T-cell (primary cell): ENCODE results near the gene ECHS1. TPM values are rescaled to one million over a fixed set of nuclear protein-coding genes. Genes with fewer than 3 reads are reported as not detected.

Source experiments
- ATAC-seq, 4 experiments: fragments of 200-7000 bp in 3 of 4; fragments of 150-1000 bp in 1 of 4; cut with Tn5 transposase; replicated peaks in 1 of 4; 1 replicate in 3 of 4; 2 replicates in 1 of 4; pipeline ENCODE4 v1.10.0; 2021; ENCODE audit warnings: moderate library complexity in 3 of 4, mild to moderate bottlenecking in 2 of 4, moderate number of reproducible peaks in 1 of 4
- CTCF ChIA-PET, 2 donors: fragments of 300-600 bp; sonication (Branson Sonifier 250); formaldehyde crosslinking; loops; one replicate each; lab custom pipeline; 2022; ENCODE audit warnings: antibody characterized with exemption in 2 of 2; lab: Charles Lee
- POLR2A ChIA-PET, 2 donors: fragments of 300-600 bp; sonication (Branson Sonifier 250); formaldehyde crosslinking; loops; one replicate each; lab custom pipeline; 2022; ENCODE audit warnings: antibody characterized with exemption in 2 of 2; lab: Charles Lee
- DNase-seq, 35 experiments: peaks; one replicate each; pipeline versions ENCODE4 v3.0.0 to v3.0.0-alpha.2; 2013 to 2023
- H3K27ac ChIP-seq: one replicate; pipeline ENCODE4 v1.5.1; 2013; ENCODE audit warnings: low read length
- H3K27me3 ChIP-seq, 2 experiments: replicated peaks in 1 of 2; 1 replicate in 1 of 2; 2 replicates in 1 of 2; pipeline versions ENCODE4 v1.6.1 to v1.7.0; 2013; ENCODE audit warnings: low read length in 1 of 2, mixed read lengths in 1 of 2; ENCODE audit not compliant: control insufficient read depth in 2 of 2, insufficient read depth in 2 of 2; ENCODE audit errors: extremely low read depth in 1 of 2
- H3K36me3 ChIP-seq, 2 donors: 1 replicate in 1 of 2; 2 replicates in 1 of 2; pipeline versions ENCODE4 v1.6.1 to v1.7.0; 2013; ENCODE audit warnings: low read length in 1 of 2; ENCODE audit not compliant: control insufficient read depth in 2 of 2, insufficient read depth in 1 of 2; ENCODE audit errors: extremely low read depth in 1 of 2
- H3K4me1 ChIP-seq, 2 experiments: 1 replicate in 1 of 2; 2 replicates in 1 of 2; pipeline versions ENCODE4 v1.6.1 to v1.7.0; 2013; ENCODE audit warnings: low read length in 2 of 2, mixed read lengths in 1 of 2; ENCODE audit not compliant: insufficient read depth in 2 of 2, control insufficient read depth in 1 of 2; ENCODE audit errors: extremely low read depth in 1 of 2
- H3K4me3 ChIP-seq, 2 donors: 1 replicate in 1 of 2; 2 replicates in 1 of 2; pipeline versions ENCODE4 v1.5.1 to v1.7.0; 2013; ENCODE audit warnings: mild to moderate bottlenecking in 2 of 2, low read length in 1 of 2, moderate library complexity in 1 of 2; ENCODE audit not compliant: control insufficient read depth in 1 of 2; ENCODE audit errors: extremely low read depth in 1 of 2
- H3K9me3 ChIP-seq: 2 replicates; pipeline ENCODE4 v1.7.0; 2013
- H3K27ac Mint-ChIP-seq, 2 donors: one replicate each; pipeline ENCODE4 v1.8.0; 2020 to 2021; ENCODE audit warnings: mild to moderate bottlenecking in 2 of 2, mixed read lengths in 2 of 2
- H3K27me3 Mint-ChIP-seq, 2 donors: one replicate each; pipeline ENCODE4 v1.8.0; 2021 to 2022; ENCODE audit warnings: mixed read lengths in 2 of 2
- H3K36me3 Mint-ChIP-seq: one replicate; pipeline ENCODE4 v1.8.0; 2021; ENCODE audit warnings: mixed read lengths
- H3K4me1 Mint-ChIP-seq, 3 donors: one replicate each; pipeline ENCODE4 v1.8.0; 2020 to 2022; ENCODE audit warnings: mixed read lengths in 3 of 3, mild to moderate bottlenecking in 1 of 3
- H3K4me3 Mint-ChIP-seq, 3 donors: one replicate each; pipeline ENCODE4 v1.8.0; 2020 to 2022; ENCODE audit warnings: mild to moderate bottlenecking in 3 of 3, mixed read lengths in 3 of 3, moderate library complexity in 3 of 3
- H3K9me3 Mint-ChIP-seq, 3 donors: one replicate each; pipeline ENCODE4 v1.8.0; 2020 to 2022; ENCODE audit warnings: mixed read lengths in 3 of 3
- WGBS: methylation state at CpG from one replicate; pipeline ENCODE4 v1.1.5; 2013; ENCODE audit warnings: missing lambda C conversion rate; ENCODE audit not compliant: insufficient coverage; 5-methylcytosine and 5-hydroxymethylcytosine counted together
- total RNA-seq, 35 experiments: library from RNA in 6 of 35; stranded (reverse) in 6 of 35; fragments of 120-200 nt in 1 of 35; gene quantifications; one replicate each; pipeline versions ENCODE4 v1.2.1 to v1.2.4 and lab custom pipeline; 2013 to 2026

Gene ECHS1
- total RNA-seq, 5 donors from 2014 or later (not counting 1 experiment from before 2014, with no cell fraction given), result 17.6 to 31.7 (median 27.2) TPM

DNA sequence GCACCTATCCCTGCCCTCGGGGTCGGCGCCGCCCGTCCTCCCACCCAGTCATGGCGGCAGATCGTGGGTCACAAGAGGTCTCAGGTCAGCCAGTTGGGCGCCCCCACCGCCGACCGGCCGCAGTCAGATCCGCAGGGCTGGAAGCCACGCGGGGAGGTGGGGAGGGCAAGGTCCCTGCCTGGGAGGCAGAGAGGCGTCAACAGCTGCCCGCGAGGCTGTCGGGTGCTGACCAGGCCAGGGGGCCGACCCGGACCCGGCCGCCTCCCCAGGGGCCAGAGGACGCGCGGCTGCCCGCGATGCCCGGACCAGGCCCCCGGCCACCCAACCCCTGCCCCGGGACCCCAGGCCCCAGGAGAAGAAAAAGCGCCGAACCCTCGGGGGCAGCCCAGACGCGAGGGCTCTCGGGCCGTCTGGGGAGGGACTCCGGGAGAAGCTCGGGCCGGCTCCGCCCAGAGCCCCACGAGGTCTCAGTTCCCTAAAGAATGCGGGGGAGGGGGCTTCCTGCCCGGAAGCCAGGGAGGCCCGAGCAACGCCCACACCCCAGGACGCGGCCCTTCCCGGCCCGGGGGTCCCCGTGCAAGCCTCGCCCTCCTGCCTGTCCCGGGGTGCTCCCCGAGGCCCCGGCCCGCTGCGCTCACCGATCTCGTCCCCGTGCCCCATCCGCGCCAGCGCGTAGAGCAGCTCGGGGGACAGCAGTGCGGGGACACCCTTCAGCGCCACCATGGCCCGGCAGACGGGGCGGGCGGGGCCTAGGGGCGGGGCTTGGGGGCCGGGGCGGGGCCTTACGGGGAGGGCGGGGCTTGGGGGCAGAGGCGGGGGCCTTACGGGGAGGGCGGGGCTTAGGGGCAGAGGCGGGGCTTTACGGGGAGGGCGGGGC lies 15.6 kb downstream of the ECHS1 start, which contains the start of gene FUOM:
FUOM (minus strand) TSS at position 735 of the 877 bp plus-strand sequence; CDS start at position 723, 12 bp downstream.
- POLR2A ChIA-PET, result interaction anchor here (0.6 kb wide), 2 partner anchors 90 to 1059 kb away, joined by 4 to 9 read pairs; no protein-coding TSS in a partner anchor
- H3K4me3 ChIP-seq, result peak within 1 kb of the TSS; percentile 63 to 77
- CTCF ChIA-PET, result interaction anchor here in 1 of 2 donors (1.8 kb wide), 1 partner anchor 28 kb away, joined by 3 read pairs; no protein-coding TSS in a partner anchor

DNA sequence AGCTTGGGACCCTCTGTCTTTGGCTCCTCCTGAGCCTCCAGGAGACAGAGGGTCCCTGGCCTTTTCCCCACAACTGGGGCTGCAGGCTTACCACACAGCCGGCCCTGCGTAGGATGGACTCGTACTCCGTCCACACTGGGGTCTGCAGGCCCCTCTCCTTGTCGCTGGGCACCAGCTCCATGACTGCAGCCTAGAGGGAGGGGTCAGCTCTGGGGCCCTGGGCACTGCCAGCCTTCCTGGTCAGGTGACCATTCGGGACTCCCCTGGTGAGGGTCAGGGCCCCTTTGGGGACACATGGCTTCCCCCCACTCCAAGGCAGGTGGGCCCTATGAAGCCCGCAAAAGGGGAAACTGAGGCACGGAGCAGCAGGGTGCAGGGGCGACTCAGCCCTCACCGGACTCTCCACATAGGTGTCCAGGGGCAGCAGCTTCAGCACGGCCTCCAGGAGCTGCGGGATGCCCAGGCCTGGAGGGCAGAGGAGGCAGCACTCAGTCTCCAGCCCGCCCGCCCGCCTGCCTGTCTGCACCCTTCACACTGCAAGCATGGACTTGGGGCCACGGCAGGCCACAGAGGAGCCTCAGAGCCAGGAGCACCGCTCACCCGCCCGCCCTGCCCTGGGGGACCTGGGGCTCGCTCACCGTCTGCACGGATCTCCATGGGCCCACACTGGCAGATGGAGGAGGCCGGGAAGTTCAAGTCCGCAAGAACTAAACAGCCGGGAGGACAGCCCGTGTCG lies 16.4 kb downstream of the ECHS1 start:
- peak overlapping the region in 1 of 2 donors; percentile 72 for H3K27ac Mint-ChIP-seq
- H3K27me3 ChIP-seq, result peaks cover 0 to 5% of the 10 kb centered on the region in 2 experiments
- 54% methylated on average over 27 of the region's 27 CpGs for WGBS
- peak overlapping the region; percentile 68 to 75 (median 74) for H3K4me3 Mint-ChIP-seq
- CTCF ChIA-PET, result interaction anchor here in 1 of 2 donors (1.8 kb wide), 1 partner anchor 27 kb away, joined by 3 read pairs; no protein-coding TSS in a partner anchor
- no peak for DNase-seq
- peaks cover 3% of the 10 kb centered on the region for H3K36me3 Mint-ChIP-seq
- no peak overlapping the region for H3K27ac ChIP-seq
- ATAC-seq, result peak in 1 of 4 experiments; percentile 1
- peaks cover 0 to 19% of the 10 kb centered on the region in 2 experiments for H3K4me1 ChIP-seq
- peak overlapping the region; percentile 63 to 77 for H3K4me3 ChIP-seq
- no peaks in the 10 kb centered on the region for H3K27me3 Mint-ChIP-seq
- H3K36me3 ChIP-seq, result no peaks in the 10 kb centered on the region
- H3K9me3 Mint-ChIP-seq, result no peaks in the 10 kb centered on the region
- POLR2A ChIA-PET, result no interaction called here
- peaks cover 0 to 8% (median 1%) of the 10 kb centered on the region in 3 donors for H3K4me1 Mint-ChIP-seq
- no peaks in the 10 kb centered on the region for H3K9me3 ChIP-seq

More for the DNA sequence above, 15.6 kb downstream of the ECHS1 start, which contains the start of gene FUOM:
- Histone ChIP-seq H3K4me1 (peaks cover 0 to 19% of the 10 kb centered on the region in 2 experiments), H3K9me3 (no peaks in the 10 kb centered on the region), H3K36me3 (peaks cover 0 to 3% of the 10 kb centered on the region in 2 donors), H3K27me3 (peaks cover 0 to 5% of the 10 kb centered on the region in 2 experiments), H3K27ac (no peak within 1 kb of the TSS)
- peak; percentile 39 to 79 (median 63) for DNase-seq
- 1% methylated on average over 47 of the region's 83 CpGs for WGBS
- Mint-ChIP-seq H3K9me3 (no peaks in the 10 kb centered on the region), H3K4me1 (peaks cover 0 to 13% (median 1%) of the 10 kb centered on the region in 3 donors), H3K36me3 (peaks cover 10% of the 10 kb centered on the region), H3K27me3 (no peaks in the 10 kb centered on the region), H3K27ac (peak within 1 kb of the TSS in 1 of 2 donors; percentile 72), H3K4me3 (peak within 1 kb of the TSS; percentile 68 to 75 (median 74))
- peak; percentile 83 to 91 (median 90) for ATAC-seq

DNA sequence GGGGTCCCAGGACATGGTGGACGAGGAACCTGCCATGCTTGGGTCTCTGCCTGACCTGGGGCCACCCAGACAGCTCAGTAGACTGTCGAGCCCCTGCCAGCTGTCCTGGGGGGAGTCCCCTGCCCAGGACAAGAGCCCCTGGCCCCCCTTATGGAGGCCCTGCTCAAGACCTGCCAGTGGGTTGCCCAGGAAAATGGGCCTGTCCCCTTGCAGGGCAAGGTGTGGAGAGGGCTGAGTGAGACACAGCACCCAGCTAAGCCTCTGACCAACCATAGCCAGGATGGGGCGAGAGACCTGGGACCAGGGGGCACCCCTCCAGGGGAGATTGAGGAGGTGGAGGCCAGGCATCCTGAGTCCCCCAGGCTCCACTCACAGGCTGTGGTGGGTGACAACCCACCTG lies 17.2 kb downstream of the ECHS1 start:
- DNase-seq (no peak), ATAC-seq (no peak)
- peaks cover 0 to 8% (median 1%) of the 10 kb centered on the region in 3 donors for H3K4me1 Mint-ChIP-seq
- Histone ChIP-seq H3K9me3 (no peaks in the 10 kb centered on the region), H3K36me3 (no peaks in the 10 kb centered on the region), H3K4me3 (no peak overlapping the region), H3K4me1 (peaks cover 0 to 16% of the 10 kb centered on the region in 2 experiments), H3K27me3 (peaks cover 0 to 5% of the 10 kb centered on the region in 2 experiments), H3K27ac (no peak overlapping the region)
- no peak overlapping the region for H3K27ac Mint-ChIP-seq
- peak overlapping the region; percentile 50 to 69 (median 68) for H3K4me3 Mint-ChIP-seq
- H3K36me3 Mint-ChIP-seq, result no peaks in the 10 kb centered on the region
- H3K27me3 Mint-ChIP-seq, result no peaks in the 10 kb centered on the region
- CTCF ChIA-PET, result no interaction called here
- WGBS, result 82% methylated on average over 3 of the region's 3 CpGs
- H3K9me3 Mint-ChIP-seq, result no peaks in the 10 kb centered on the region
- POLR2A ChIA-PET, result no interaction called here

DNA sequence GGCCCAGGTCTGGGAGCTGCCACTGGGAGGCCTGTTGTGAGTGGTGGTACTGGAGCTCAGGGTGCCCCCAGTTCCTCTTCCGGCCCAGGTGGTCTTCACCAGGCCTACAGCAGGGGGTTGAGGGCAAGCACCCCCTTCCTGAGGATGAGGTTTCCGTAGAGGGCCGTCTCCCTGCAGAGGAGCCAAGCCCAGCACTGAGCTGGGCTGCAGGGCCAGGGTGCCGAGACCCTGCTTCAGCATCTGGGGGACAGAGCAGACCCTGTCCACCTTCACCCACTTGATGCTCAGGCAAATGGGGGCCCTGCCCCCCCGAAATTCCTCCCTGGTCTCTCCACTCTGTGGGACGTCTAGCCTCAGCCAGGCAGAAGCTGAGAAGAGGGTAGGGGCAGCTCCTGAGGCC lies 17.9 kb downstream of the ECHS1 start:
- Mint-ChIP-seq H3K27ac (no peak overlapping the region), H3K9me3 (no peaks in the 10 kb centered on the region), H3K36me3 (no peaks in the 10 kb centered on the region), H3K27me3 (no peaks in the 10 kb centered on the region), H3K4me1 (peaks cover 0 to 8% (median 1%) of the 10 kb centered on the region in 3 donors), H3K4me3 (no peak overlapping the region)
- ATAC-seq (no peak), DNase-seq (no peak)
- peaks cover 0 to 16% of the 10 kb centered on the region in 2 experiments for H3K4me1 ChIP-seq
- no peaks in the 10 kb centered on the region for H3K9me3 ChIP-seq
- no peaks in the 10 kb centered on the region for H3K36me3 ChIP-seq
- WGBS, result 98% methylated on average over 5 of the region's 6 CpGs
- POLR2A ChIA-PET, result no interaction called here
- CTCF ChIA-PET, result no interaction called here
- no peak overlapping the region for H3K4me3 ChIP-seq
- H3K27me3 ChIP-seq, result peaks cover 0 to 11% of the 10 kb centered on the region in 2 experiments
- H3K27ac ChIP-seq, result no peak overlapping the region

DNA sequence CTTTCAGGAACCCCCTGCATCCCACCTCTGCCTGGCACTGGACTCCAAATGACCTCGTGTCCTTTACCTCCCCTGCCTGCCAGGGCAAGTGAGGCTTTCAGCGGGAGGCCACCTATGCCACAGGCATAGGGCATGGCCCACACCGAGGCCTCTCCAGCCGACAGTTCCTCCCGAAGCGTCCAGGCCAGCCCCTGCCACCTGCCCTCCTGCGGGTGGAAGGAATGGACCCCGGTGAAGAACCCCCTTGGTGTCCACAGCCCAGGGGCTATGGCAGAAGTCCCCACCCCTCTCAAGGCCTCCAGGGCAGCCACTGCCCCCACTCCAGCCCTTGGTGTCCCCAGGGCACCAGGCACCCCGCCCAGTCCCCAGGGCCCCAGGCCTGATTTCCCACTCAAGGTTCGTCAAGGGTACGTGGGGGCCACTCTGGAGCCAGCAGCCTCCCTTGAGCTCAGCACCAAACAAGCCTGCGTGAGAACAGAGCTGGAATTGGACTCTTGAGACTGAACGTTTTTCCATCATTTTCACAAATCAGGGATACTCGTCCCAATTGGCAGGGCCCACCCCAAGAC lies 18.4 kb downstream of the ECHS1 start:
- no peak for ATAC-seq
- peaks cover 0 to 8% (median 1%) of the 10 kb centered on the region in 3 donors for H3K4me1 Mint-ChIP-seq
- CTCF ChIA-PET, result no interaction called here
- no peaks in the 10 kb centered on the region for H3K36me3 Mint-ChIP-seq
- H3K36me3 ChIP-seq, result no peaks in the 10 kb centered on the region
- WGBS, result 91% methylated on average over 11 of the region's 14 CpGs
- no peak overlapping the region for H3K4me3 Mint-ChIP-seq
- no peak overlapping the region for H3K4me3 ChIP-seq
- no peak overlapping the region for H3K27ac ChIP-seq
- H3K9me3 ChIP-seq, result no peaks in the 10 kb centered on the region
- no peaks in the 10 kb centered on the region for H3K9me3 Mint-ChIP-seq
- peaks cover 0 to 16% of the 10 kb centered on the region in 2 experiments for H3K4me1 ChIP-seq
- H3K27me3 ChIP-seq, result peaks cover 0 to 15% of the 10 kb centered on the region in 2 experiments
- no peak for DNase-seq
- no peaks in the 10 kb centered on the region for H3K27me3 Mint-ChIP-seq
- no peak overlapping the region for H3K27ac Mint-ChIP-seq
- POLR2A ChIA-PET, result interaction anchor here in 1 of 2 donors (0.6 kb wide), 1 partner anchor 39 kb away, joined by 3 read pairs; no protein-coding TSS in a partner anchor
